ENCODE measurements around the gene KIF5C. TPM values are rescaled to one million over a fixed set of nuclear protein-coding genes. Genes with fewer than 3 reads are reported as not detected.

The KIF5C gene
- total RNA-seq, 1 donor from 2014 or later = 63.1 TPM

- H3K4me1 Mint-ChIP-seq = peaks cover 26% of the 10 kb centered on the region
- H3K27ac Mint-ChIP-seq = no peak overlapping the region
- no peak overlapping the region for H3K4me2 ChIP-seq
- peaks cover 2% of the 10 kb centered on the region for H3K27me3 Mint-ChIP-seq (ENCODE audit: insufficient read depth, low read depth)
- H3K9me3 ChIP-seq (ENCODE audit: low read depth) = peaks cover 6% of the 10 kb centered on the region
- peaks cover 92% of the 10 kb centered on the region for H3K79me2 ChIP-seq (ENCODE audit: low read depth)
- no peaks in the 10 kb centered on the region for H3F3A ChIP-seq (ENCODE audit: low read depth)
- H3K9me3 Mint-ChIP-seq = peaks cover 8% of the 10 kb centered on the region
- peaks cover 48% of the 10 kb centered on the region for H4K20me1 ChIP-seq (ENCODE audit: low read depth)
- H3K27ac ChIP-seq = no peak overlapping the region
- H3K9ac ChIP-seq = no peak overlapping the region
- no peak for DNase-seq (ENCODE audit: low spot score)
- H3K36me3 ChIP-seq = peaks cover 3% of the 10 kb centered on the region
- H3K4me3 ChIP-seq = no peak overlapping the region
- no peak overlapping the region for H3K4me3 Mint-ChIP-seq
- peaks cover 12% of the 10 kb centered on the region for H3K4me1 ChIP-seq
- no peak overlapping the region for H2AFZ ChIP-seq (replicated peaks)
- TF ChIP-seq EZH2phosphoT487 (IDR thresholded peaks at IDR 0.05) (no peak), EZH2 (IDR thresholded peaks at IDR 0.05) (no peak), CTCF (IDR thresholded peaks at IDR 0.05) (no peak)
- peaks cover 36% of the 10 kb centered on the region for H3K36me3 Mint-ChIP-seq
- H3K27me3 ChIP-seq = no peaks in the 10 kb centered on the region
These were observed 38.0 kb downstream of the KIF5C start for GRCh38 chr2:148913061-148913460.

GRCh38 chr2:148913492-148913891, 38.5 kb downstream of the KIF5C start:
- no peak overlapping the region for H3K4me3 Mint-ChIP-seq
- Histone ChIP-seq H3F3A (ENCODE audit: low read depth) (no peaks in the 10 kb centered on the region), H3K9me3 (ENCODE audit: low read depth) (peaks cover 7% of the 10 kb centered on the region), H3K4me3 (no peak overlapping the region), H4K20me1 (ENCODE audit: low read depth) (peaks cover 45% of the 10 kb centered on the region), H3K4me1 (peaks cover 12% of the 10 kb centered on the region), H2AFZ (replicated peaks) (no peak overlapping the region), H3K4me2 (no peak overlapping the region), H3K9ac (no peak overlapping the region), H3K27me3 (no peaks in the 10 kb centered on the region), H3K36me3 (peaks cover 3% of the 10 kb centered on the region), H3K79me2 (ENCODE audit: low read depth) (peaks cover 94% of the 10 kb centered on the region), H3K27ac (no peak overlapping the region)
- DNase-seq (ENCODE audit: low spot score) = no peak
- peaks cover 11% of the 10 kb centered on the region for H3K9me3 Mint-ChIP-seq
- no peak for TF ChIP-seq CTCF (IDR thresholded peaks at IDR 0.05)
- no peak for TF ChIP-seq EZH2 (IDR thresholded peaks at IDR 0.05)
- no peak for TF ChIP-seq EZH2phosphoT487 (IDR thresholded peaks at IDR 0.05)
- peaks cover 2% of the 10 kb centered on the region for H3K27me3 Mint-ChIP-seq (ENCODE audit: insufficient read depth, low read depth)
- H3K36me3 Mint-ChIP-seq = peaks cover 38% of the 10 kb centered on the region
- peak overlapping the region; percentile 28 for H3K27ac Mint-ChIP-seq
- peaks cover 23% of the 10 kb centered on the region for H3K4me1 Mint-ChIP-seq

- H3K27me3 ChIP-seq = no peaks in the 10 kb centered on the region
- H3K4me2 ChIP-seq = no peak overlapping the region
- no peak overlapping the region for H2AFZ ChIP-seq (replicated peaks)
- peaks cover 10% of the 10 kb centered on the region for H3K9me3 ChIP-seq (ENCODE audit: low read depth)
- peaks cover 37% of the 10 kb centered on the region for H4K20me1 ChIP-seq (ENCODE audit: low read depth)
- H3K79me2 ChIP-seq (ENCODE audit: low read depth) = peaks cover 94% of the 10 kb centered on the region
- H3K4me3 ChIP-seq = no peak overlapping the region
- Mint-ChIP-seq H3K27me3 (ENCODE audit: insufficient read depth, low read depth) (peaks cover 2% of the 10 kb centered on the region), H3K36me3 (peaks cover 38% of the 10 kb centered on the region), H3K27ac (no peak overlapping the region), H3K9me3 (peaks cover 19% of the 10 kb centered on the region), H3K4me1 (peaks cover 16% of the 10 kb centered on the region), H3K4me3 (no peak overlapping the region)
- H3K9ac ChIP-seq = no peak overlapping the region
- DNase-seq (ENCODE audit: low spot score) = no peak
- no peak for TF ChIP-seq EZH2 (IDR thresholded peaks at IDR 0.05)
- TF ChIP-seq EZH2phosphoT487 (IDR thresholded peaks at IDR 0.05) = no peak
- TF ChIP-seq CTCF (IDR thresholded peaks at IDR 0.05) = no peak
- H3F3A ChIP-seq (ENCODE audit: low read depth) = no peaks in the 10 kb centered on the region
- H3K36me3 ChIP-seq = peaks cover 3% of the 10 kb centered on the region
- peaks cover 12% of the 10 kb centered on the region for H3K4me1 ChIP-seq
- no peak overlapping the region for H3K27ac ChIP-seq
These were observed 39.4 kb downstream of the KIF5C start for GRCh38 chr2:148914463-148914862.
